Right lobe of liver (tissue), 4 donors: ENCODE data around the gene SLC13A4.

Source experiments
- CTCF ChIP-seq, 4 donors: fragments of 200-600 bp in 3 of 4; fragments of 450-650 bp in 1 of 4; IDR thresholded peaks; one replicate each; pipeline versions ENCODE4 v1.5.1 to v1.8.0; 2016 to 2022; ENCODE audit warnings: antibody characterized with exemption in 4 of 4, mild to moderate bottlenecking in 2 of 4
- POLR2A ChIP-seq: fragments of 450-650 bp; IDR thresholded peaks from one replicate; pipeline ENCODE4 v1.6.1; 2017; ENCODE audit warnings: antibody characterized with exemption, mild to moderate bottlenecking
- donor health status: DM: no; HTN: no; CAD: no.
- donor health status: DM: no; HTN: no; CAD: no.
- donor health status: DM: no; HTN: yes; CAD: no.

- TF ChIP-seq CTCF (IDR thresholded peaks at IDR 0.05) (no peak), POLR2A (no peak)
These were observed 61.8 kb downstream of the SLC13A4 start for GRCh38 chr7:135666156-135666555.
